ENCODE measurements around the gene FRMD5. TPM values are rescaled to one million over a fixed set of nuclear protein-coding genes. Genes with fewer than 3 reads are reported as not detected.

The FRMD5 gene
- total RNA-seq, 1 experiment from 2014 or later: 27.2 TPM

GRCh38 chr15:43877371-43877770 is 317.7 kb downstream of the FRMD5 start:
- DNase-seq (ENCODE audit: low read depth, low spot score): no peak
- ChIA-PET CTCF (no interaction called here), POLR2A (no interaction called here)

GRCh38 chr15:43876872-43877271 is 318.2 kb downstream of the FRMD5 start:
- H3K9me3 ChIP-seq (ENCODE audit: control insufficient read depth in 1 of 2, insufficient read depth in 1 of 2, low read depth in 1 of 2, low read length in 2 of 2): no peaks in the 10 kb centered on the region
- TF ChIP-seq CBX3 (IDR thresholded peaks at IDR 0.05; ENCODE audit: low read depth): no peak
- RAD21 ChIA-PET (ENCODE audit: low non-redundant PET in 1 of 2, low total read pairs in 2 of 2, uncharacterized antibody in 2 of 2, unreplicated experiment in 2 of 2): no interaction called here
- ATAC-seq (no peak), DNase-seq (ENCODE audit: low read depth, low spot score) (no peak)
- CTCF ChIA-PET: interaction anchor here (1.1 kb wide), 1 partner anchor 8 kb away, joined by 3 read pairs; no protein-coding TSS in a partner anchor
- POLR2A ChIA-PET: no interaction called here
- no peaks in the 10 kb centered on the region for H3K79me2 ChIP-seq (ENCODE audit: insufficient read depth, low read length)
- intact Hi-C loops (cut with micrococcal nuclease): loop anchor here (10.0 kb wide), 2 partner anchors 628 to 678 kb away; no protein-coding TSS in a partner anchor
- H2AFZ ChIP-seq (ENCODE audit: low read depth, low read length, poor library complexity, severe bottlenecking): no peak overlapping the region
- H3K9me2 ChIP-seq (ENCODE audit: insufficient read depth): no peaks in the 10 kb centered on the region
- BruUV-seq (replicated peaks): no TSS peak
- no peak overlapping the region for H3K27ac ChIP-seq (ENCODE audit: low read depth, low read length)
- no peaks in the 10 kb centered on the region for H3K4me1 ChIP-seq (ENCODE audit: control insufficient read depth in 1 of 2, insufficient read depth in 2 of 2, low read length in 2 of 2)
- no peak overlapping the region for H3K9ac ChIP-seq (ENCODE audit: low read length)
- H4K20me1 ChIP-seq (ENCODE audit: insufficient read depth): peaks cover 3% of the 10 kb centered on the region; the same call in 1 of the 2 replicates
- no peak overlapping the region for H3K4me3 ChIP-seq (replicated peaks in 1 of 2; ENCODE audit: low read depth in 1 of 2, low read length in 2 of 2)
- peaks cover 9 to 12% of the 10 kb centered on the region in 2 experiments; a peak in 3 of 4 replicates for H3K36me3 ChIP-seq (ENCODE audit: control insufficient read depth in 1 of 2, insufficient read depth in 2 of 2, low read length in 2 of 2)
- H3K4me2 ChIP-seq (ENCODE audit: low read length): no peak overlapping the region
- H3K27me3 ChIP-seq (ENCODE audit: insufficient read depth, low read length): no peaks in the 10 kb centered on the region

More at GRCh38 chr15:43877371-43877770, 317.7 kb downstream of the FRMD5 start:
- H3K4me2 ChIP-seq (ENCODE audit: low read length): no peak overlapping the region
- ATAC-seq: no peak
- H3K27me3 ChIP-seq (ENCODE audit: insufficient read depth, low read length): no peaks in the 10 kb centered on the region
- intact Hi-C loops (cut with micrococcal nuclease): loop anchor here (10.0 kb wide), 2 partner anchors 627 to 677 kb away; no protein-coding TSS in a partner anchor
- RAD21 ChIA-PET (ENCODE audit: low non-redundant PET in 1 of 2, low total read pairs in 2 of 2, uncharacterized antibody in 2 of 2, unreplicated experiment in 2 of 2): no interaction called here
- H3K4me1 ChIP-seq (ENCODE audit: control insufficient read depth in 1 of 2, insufficient read depth in 2 of 2, low read length in 2 of 2): no peaks in the 10 kb centered on the region
- H3K9me2 ChIP-seq (ENCODE audit: insufficient read depth): no peaks in the 10 kb centered on the region
- TF ChIP-seq, protein P1, sequence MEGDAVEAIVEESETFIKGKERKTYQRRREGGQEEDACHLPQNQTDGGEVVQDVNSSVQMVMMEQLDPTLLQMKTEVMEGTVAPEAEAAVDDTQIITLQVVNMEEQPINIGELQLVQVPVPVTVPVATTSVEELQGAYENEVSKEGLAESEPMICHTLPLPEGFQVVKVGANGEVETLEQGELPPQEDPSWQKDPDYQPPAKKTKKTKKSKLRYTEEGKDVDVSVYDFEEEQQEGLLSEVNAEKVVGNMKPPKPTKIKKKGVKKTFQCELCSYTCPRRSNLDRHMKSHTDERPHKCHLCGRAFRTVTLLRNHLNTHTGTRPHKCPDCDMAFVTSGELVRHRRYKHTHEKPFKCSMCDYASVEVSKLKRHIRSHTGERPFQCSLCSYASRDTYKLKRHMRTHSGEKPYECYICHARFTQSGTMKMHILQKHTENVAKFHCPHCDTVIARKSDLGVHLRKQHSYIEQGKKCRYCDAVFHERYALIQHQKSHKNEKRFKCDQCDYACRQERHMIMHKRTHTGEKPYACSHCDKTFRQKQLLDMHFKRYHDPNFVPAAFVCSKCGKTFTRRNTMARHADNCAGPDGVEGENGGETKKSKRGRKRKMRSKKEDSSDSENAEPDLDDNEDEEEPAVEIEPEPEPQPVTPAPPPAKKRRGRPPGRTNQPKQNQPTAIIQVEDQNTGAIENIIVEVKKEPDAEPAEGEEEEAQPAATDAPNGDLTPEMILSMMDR (IDR thresholded peaks at IDR 0.05 in 2 of 3, conservative IDR thresholded peaks at IDR 0.05 in 1 of 3; ENCODE audit: borderline replicate concordance in 1 of 3, insufficient read depth in 1 of 3, low read depth in 2 of 3, low read length in 2 of 3): no peak
- TF ChIP-seq POLR2A (IDR thresholded peaks at IDR 0.05; ENCODE audit: borderline replicate concordance, extremely low read depth, insufficient read depth, insufficient read length): no peak
- TF ChIP-seq POLR2AphosphoS5 (IDR thresholded peaks at IDR 0.05; ENCODE audit: low read depth, low read length): no peak
- TF ChIP-seq SIN3A (IDR thresholded peaks at IDR 0.05; ENCODE audit: low read depth): no peak
- TF ChIP-seq JUND (IDR thresholded peaks at IDR 0.05): no peak
- H3K9me3 ChIP-seq (ENCODE audit: control insufficient read depth in 1 of 2, insufficient read depth in 1 of 2, low read depth in 1 of 2, low read length in 2 of 2): no peaks in the 10 kb centered on the region
- peaks cover 3% of the 10 kb centered on the region; the same call in 1 of the 2 replicates for H4K20me1 ChIP-seq (ENCODE audit: insufficient read depth)
- peaks cover 8 to 12% of the 10 kb centered on the region in 2 experiments; a peak in 3 of 4 replicates for H3K36me3 ChIP-seq (ENCODE audit: control insufficient read depth in 1 of 2, insufficient read depth in 2 of 2, low read length in 2 of 2)
- no TSS peak for BruUV-seq (replicated peaks)
- H3K27ac ChIP-seq (ENCODE audit: low read depth, low read length): no peak overlapping the region
- H3K9ac ChIP-seq (ENCODE audit: low read length): no peak overlapping the region
- H2AFZ ChIP-seq (ENCODE audit: low read depth, low read length, poor library complexity, severe bottlenecking): no peak overlapping the region
- no peaks in the 10 kb centered on the region for H3K79me2 ChIP-seq (ENCODE audit: insufficient read depth, low read length)
- H3K4me3 ChIP-seq (replicated peaks in 1 of 2; ENCODE audit: low read depth in 1 of 2, low read length in 2 of 2): no peak overlapping the region
